ENCODE results near the gene RAB40B. TPM values are rescaled to one million over a fixed set of nuclear protein-coding genes. Genes with fewer than 3 reads are reported as not detected.
A peak's percentile ranks its signal among the peaks of the same experiment; 100 is the strongest.

Gene RAB40B
- total RNA-seq, 1 donor from 2014 or later, result 12.9 TPM

DNA sequence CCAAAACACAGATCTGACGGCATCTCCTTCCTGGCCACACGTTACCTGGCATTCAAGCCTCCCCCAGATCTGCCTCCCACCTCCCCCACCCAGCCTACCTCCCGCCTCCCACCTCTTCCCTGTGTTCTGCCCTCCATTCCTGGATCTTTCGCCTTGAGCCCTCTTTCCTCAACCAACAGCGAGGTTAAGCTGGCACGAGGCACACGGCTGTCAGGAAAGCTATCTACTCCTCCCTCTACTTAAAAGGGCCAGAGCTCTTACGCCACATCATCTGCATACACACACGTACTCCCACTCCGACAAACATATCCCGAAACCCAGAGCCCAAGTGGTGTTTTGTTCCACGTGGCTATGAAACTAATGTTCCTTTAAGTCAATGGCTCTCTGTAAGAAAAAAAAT lies 68.3 kb downstream of the RAB40B start:
- DNase-seq (ENCODE audit: low spot score) (no peak), ATAC-seq (no peak)

DNA sequence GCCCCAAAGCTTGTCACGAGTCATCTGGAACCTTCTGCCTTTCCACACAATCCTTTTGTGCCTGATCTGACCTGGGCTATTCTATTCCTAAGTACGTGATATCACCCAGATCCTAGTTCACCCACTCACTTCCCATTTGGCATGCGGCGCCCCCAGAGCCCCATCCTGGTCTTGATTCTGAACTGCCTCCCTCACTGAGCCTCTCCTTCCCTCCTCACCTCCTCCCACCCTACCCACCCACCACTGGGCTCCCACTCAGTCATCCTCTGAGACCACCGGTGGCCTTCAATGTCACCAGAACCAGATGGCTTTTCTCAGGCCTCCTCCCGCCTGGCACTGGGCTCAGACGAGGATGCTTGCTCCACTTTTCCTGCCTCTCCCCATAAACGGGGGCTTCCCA lies 68.8 kb downstream of the RAB40B start:
- ATAC-seq, result no peak
- DNase-seq (ENCODE audit: low spot score), result no peak

DNA sequence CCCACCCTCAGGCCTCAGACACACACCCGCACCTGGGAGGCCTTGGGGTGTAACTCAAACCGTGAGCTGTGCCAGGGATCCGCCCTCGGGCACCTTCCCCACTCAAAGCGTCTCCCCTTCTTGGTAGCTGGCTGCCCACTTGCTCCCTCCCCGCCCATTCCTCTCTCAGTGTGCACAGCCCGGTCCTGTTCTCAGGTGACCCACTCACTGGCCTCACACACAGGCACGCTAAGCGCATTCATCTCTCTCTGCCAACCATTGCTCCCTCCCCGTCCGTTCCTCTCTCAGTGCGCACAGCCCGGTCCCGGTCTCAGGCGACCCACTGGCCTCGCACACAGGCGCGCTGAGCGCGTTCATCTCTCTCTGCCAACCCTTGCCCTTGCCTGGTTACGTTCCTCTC lies 71.1 kb downstream of the RAB40B start:
- no peak for DNase-seq (ENCODE audit: low spot score)
- ATAC-seq, result peak; percentile 19

DNA sequence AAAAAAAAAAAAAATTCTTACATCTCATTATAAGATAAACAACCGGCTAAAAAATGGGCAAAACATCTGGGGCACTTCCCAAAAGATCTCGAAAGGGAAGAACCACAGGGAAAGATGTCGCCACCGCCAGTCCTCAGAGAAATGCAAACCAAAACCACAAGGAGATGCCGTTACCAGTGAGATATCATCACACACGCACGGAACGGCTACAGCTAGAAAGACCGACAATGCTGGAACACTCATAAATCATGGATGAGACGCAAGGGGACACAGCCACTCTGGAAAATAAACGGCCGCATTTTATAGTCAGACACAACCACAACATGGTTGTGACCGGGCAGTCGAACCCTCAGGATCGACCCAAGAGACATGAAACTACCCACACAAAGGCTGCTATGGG lies 74.8 kb downstream of the RAB40B start:
- ATAC-seq (no peak), DNase-seq (ENCODE audit: low spot score) (no peak)

DNA sequence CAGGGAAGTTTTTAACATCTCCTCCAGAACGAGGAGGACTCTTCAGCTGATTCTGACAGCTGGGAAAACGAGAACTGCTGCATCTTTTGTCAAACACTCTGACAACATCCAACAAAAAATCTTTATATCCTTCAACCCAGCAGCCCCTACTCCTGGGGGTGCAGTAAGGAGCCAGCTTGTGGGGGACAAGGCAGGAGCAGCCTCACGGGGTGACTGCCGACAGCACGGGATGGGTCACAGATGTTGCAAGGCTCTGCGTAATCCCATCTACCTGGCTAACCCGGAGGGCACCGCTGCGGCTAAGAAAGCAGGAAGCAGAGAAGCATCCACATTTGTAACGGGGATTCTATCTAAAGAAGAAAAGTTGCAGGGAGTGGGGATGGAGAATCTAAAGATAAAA lies 78.9 kb downstream of the RAB40B start:
- ATAC-seq, result no peak
- DNase-seq (ENCODE audit: low spot score), result no peak

DNA sequence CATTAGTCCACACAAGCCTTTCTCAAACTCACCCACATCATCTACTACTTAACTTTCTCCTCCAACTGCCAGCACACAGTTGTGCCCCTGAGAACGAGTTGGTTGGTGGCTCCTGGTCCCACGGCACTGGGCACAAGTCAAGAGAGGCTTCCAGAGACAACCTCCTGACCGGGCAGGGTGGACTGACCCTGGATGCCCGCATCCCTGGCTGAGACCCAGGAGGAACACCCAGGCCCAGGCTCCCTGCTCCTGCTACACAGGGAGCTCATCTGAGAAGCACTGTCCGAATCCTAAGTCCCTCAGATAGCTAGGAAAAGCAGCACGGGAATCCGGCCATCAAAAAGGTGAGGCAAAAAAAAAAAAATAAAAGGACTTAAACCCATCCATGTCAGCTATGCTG lies 79.3 kb downstream of the RAB40B start:
- DNase-seq (ENCODE audit: low spot score) (no peak), ATAC-seq (peak; percentile 19)

DNA sequence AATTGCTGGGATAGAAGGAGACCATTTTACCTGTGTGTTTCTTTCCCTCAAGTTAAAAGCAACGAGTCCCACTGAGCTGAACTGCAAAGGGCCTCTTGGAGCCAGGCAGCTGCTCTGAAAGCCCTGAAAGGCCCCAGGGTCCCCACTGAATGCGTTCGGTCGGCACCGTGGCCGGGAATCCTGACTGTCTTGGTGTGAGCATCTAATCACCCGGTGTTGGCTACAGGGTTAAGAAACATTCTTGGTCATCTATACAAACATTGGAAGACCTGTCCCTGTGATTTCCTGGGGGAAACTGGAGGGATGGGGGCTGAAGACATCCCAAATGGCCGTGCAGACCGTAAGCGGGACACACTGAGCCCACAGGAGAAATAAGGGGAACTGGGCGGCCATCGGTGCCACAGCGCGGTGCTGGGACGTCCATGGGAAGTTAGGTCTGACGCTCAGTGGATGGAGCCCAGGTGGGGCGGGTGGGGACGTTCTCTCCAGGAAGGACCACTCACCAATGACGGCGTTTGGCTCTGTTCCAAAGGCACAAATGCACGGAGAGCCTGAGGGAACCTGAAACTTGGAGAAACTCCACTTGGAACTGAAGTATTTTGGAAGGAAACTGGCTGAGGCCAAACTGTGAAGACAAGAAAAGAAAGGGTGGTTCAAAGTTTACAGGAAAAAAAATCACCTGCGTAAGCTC lies 82.3 kb downstream of the RAB40B start:
- DNase-seq (ENCODE audit: low spot score) (no peak), ATAC-seq (no peak)

DNA sequence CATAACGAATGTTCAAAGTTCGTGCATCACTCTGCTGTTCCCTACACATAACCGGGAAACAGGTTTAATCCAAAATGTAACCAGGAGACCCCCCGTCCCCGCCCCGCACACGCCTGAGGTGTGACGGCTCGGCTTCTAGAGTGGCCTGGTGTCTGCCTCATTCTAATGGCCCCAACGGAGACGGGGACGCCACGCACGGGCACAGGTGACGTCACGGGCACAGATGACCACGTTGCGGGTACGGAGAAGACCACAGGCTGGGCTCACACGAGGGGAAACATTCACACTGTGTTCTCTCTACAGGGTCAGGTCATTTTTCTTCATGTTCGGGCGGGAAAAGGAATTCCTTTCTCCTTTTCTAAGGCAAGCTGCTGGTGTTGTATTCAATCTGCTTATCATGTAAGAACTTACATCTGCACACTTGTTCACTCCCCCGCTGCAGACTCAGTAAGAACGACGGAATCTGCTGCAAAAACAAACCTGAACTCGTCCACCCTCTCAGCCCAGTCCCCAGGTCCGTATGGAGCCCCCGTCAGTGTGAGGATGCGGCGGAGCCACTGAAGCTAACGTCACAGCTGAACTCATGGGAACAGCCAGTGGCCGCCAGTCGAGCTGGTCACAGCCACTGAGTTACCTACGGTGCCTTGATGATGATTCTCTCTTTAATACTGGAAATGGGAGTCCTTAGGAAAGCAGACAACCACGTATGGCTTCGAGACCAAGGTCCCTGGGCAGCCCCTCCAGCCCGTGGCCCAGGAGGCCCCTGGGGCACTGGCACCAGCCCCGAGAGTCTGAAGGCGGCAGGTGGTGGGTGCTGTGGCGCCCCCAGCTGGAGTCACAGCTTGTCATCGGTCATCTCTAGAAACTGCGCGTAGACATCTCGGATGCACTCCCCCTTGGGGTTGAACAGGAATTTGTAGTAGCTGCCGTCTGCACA lies 83.1 kb downstream of the RAB40B start:
- DNase-seq (ENCODE audit: low spot score), result no peak

DNA sequence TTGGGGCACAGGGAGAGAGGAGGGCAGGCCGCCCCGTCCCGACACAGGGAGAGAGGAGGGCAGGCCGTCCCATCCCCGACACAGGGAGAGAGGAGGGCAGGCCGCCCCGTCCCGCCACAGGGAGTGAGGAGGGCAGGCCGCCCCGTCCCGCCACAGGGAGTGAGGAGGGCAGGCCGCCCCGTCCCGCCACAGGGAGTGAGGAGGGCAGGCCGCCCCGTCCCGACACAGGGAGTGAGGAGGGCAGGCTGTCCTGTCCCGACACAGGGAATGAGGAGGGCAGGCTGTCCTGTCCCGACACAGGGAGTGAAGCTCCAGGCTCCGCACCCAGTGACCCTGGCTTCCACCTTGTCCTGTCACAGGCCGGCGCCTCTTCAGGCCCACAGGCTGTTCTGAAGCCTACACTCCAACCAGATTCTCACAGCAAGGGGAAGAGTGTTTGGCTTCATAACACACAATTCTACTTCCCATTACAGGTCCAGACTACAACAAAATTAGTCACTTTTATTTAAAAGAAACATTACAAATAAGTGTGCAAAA lies 84.3 kb downstream of the RAB40B start:
- DNase-seq (ENCODE audit: low spot score) (no peak), ATAC-seq (no peak)

More for the DNA sequence above, 83.1 kb downstream of the RAB40B start:
- ATAC-seq, result no peak

DNA sequence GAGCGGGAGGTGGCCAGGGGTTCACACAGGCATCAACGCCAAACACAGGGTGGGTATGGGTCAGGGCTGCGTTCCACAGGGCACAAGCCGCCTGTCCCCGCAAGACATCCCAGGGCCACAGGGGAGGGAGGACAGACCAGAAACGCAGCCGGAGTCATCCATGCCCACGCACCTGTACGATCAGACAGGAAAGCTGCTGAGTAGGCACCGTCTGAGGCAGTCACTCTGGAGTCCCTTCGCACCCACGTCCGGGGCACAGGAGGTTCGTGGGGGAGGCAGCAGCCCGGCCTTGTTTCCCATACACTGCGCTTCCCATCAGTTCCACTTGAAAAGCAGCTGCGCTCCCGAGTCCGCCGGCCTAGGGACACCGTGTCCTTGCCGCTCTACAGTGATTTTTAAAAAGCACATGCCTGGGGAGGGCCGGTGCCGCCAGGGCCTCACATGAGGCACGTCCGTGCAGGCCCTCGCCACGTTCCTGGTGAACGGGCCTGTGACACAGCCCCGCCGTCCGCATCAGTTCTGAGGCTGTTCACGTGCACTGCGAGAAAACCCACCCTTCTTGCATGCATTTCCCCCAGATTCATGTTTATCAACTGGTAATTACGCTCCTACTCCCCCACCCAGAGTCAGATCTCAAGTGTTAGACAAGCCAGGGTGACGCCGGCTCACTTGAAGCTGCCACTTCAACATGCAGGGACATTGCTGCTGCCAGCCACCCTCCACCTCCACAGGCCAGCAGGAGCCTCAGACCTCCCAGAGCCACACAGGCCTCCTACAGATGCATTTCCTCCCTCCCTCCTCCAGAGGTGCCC lies 85.0 kb downstream of the RAB40B start:
- DNase-seq (ENCODE audit: low spot score), result no peak
- peak; percentile 22 for ATAC-seq

DNA sequence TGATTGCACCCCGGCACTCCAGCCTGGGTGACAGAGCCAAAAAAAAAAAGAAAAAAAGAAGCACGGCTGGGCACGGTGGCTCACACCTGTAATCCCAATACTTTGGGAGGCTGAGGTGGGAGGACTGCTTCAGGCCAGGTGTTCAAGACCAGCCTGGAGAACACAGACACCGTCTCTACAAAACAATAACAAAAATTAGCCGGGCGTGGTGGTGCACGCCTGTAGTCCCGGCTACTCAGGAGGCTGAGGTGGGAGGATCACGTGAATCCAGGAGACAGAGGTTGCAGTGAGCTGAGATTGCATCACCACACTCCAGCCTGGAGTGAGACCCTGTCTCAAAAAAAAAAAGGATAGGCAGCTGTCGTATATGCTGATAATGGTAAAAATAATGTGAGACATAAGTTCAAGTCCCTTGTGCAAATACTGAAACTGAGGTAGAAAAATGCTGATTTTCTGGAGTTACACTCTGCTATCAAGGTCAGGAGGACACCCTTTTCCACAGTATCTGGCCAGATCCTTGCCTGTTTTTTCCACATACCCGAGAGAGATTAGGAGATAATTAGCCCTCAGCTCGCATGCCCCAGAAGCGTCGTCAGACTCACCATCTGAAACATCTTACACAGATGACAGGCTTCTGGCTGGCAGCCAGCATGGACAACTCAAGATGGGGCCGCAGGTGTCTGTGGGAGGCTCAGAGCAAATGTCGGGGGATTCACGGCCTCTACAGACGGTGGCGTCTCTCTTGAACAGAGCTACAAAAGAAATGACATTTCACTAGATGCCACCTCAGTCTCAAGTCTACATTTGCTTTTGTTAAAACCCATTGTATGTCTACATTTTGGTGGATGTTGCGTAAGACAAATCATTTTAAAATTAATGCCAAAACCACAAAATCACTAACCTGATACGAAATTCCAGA lies 87.1 kb downstream of the RAB40B start:
- no peak for ATAC-seq
- no peak for DNase-seq (ENCODE audit: low spot score)

DNA sequence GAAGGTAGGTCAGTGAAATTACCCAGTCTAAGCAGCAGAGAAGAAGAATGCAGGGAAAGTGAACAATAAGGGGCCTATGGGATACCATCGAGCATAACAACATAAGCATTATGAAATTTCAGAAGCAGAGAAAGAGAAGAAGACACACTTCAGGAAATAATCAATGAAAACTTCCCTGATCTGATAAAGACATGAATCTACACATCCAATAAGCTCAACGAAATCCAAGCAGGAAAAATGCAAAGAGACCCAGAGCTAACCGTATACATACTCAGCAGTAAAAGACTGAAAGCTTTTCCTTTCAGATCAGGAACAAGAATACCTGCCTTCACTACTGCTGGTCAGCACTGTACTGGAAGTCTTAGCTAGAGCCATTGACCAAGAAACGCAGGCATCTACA lies 88.8 kb downstream of the RAB40B start:
- no peak for ATAC-seq
- DNase-seq (ENCODE audit: low spot score), result no peak

DNA sequence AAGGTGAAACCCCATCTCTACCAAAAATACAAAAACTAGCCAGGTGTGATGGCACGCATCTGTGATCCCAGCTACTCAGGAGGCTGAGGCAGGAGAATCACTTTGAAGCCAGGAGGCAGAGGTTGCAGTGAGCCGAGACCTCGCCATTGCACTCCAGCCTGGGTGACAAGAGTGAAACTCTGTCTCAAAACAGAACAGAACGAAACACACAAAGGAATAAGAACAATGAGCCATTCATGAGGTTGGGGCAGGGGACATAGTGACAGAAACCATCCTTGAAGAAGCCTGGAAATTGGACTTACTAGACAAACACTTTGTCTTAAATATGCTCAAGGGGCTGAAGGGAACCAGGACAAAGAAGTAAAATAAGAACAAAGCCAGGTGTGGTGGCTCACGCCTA lies 89.7 kb downstream of the RAB40B start:
- ATAC-seq, result no peak
- no peak for DNase-seq (ENCODE audit: low spot score)

DNA sequence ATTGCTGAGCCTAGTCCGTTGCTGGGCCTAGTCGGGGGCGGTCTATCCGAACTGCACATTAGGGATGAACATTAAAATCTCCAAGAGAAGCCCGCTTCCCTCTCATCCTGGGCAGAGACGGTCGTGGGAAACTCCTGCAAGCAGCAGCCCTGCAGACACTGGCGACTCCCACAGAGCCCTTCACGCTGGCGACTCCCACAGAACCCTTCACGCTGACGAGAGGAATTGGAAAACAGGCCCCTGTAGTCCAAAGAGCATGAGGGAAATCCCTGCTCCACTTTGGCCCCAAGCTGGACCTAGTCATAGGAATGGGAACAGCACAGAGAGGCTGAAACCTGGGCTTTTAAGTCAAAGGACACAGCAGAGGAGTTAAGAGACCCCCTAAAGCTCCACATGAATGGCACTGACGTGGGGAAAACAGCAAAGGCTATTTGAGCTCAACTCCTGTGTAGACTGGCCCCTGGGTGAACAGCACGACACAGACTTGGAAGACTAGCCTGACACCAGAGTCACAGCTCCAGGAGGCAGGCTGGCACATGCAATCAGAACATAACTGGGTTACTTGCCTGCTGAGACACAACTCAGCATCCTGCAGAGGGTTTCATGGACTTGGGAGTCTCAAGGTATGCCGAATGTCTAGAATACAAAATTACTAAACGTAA lies 92.4 kb downstream of the RAB40B start:
- DNase-seq (ENCODE audit: low spot score) (no peak), ATAC-seq (no peak)

Other genes starting within 250 kb of the RAB40B start
- gene CYBC1, start 247.9 kb downstream of the RAB40B start, total RNA-seq, result 35.5 TPM
- 22.5 TPM for gene NARF, start 240.0 kb downstream of the RAB40B start, total RNA-seq
- 16.2 TPM for gene FOXK2, start 179.0 kb downstream of the RAB40B start, total RNA-seq
- 26.6 TPM for gene WDR45B, start 50.3 kb downstream of the RAB40B start, total RNA-seq
- gene FN3KRP, start 18.0 kb upstream of the RAB40B start, total RNA-seq, result 14.0 TPM
- gene FN3K, start 36.9 kb upstream of the RAB40B start, total RNA-seq, result 64.1 TPM
- gene TBCD, start 53.4 kb upstream of the RAB40B start, total RNA-seq, result 46.2 TPM
- gene ZNF750, start 141.3 kb upstream of the RAB40B start, total RNA-seq, result 0.08 TPM